Neural cell (in vitro differentiated cells): ENCODE data around the gene HSD17B2. TPM values are rescaled to one million over a fixed set of nuclear protein-coding genes. Genes with fewer than 3 reads are reported as not detected.

ENCODE experiments used
- H2AFZ ChIP-seq: fragments of 200-600, 300-800 bp; sonication (generic), shearing (Covaris generic); 2 replicates; pipeline ENCODE4 v1.6.0; 2014; ENCODE audit warnings: low read depth, mild to moderate bottlenecking, antibody characterized with exemption, low read length, moderate library complexity
- H3F3A ChIP-seq: fragments of 200-600 bp; shearing (Covaris generic); 2 replicates; pipeline ENCODE4 v1.6.1; 2016; ENCODE audit warnings: mild to moderate bottlenecking, moderate library complexity, mixed read lengths, antibody characterized with exemption, low read length; ENCODE audit not compliant: insufficient read depth, poor library complexity, severe bottlenecking
- H3K27ac ChIP-seq: fragments of 200-600, 300-800 bp; sonication (generic), shearing (Covaris generic); 2 replicates; pipeline ENCODE4 v1.5.1; 2014; ENCODE audit warnings: mild to moderate bottlenecking, low read length, moderate library complexity
- H3K27me3 ChIP-seq: fragments of 300-800, 200-600 bp; sonication (generic), shearing (Covaris generic); 2 replicates; pipeline ENCODE4 v1.6.0; 2014; ENCODE audit warnings: mild to moderate bottlenecking, low read depth, low read length, moderate library complexity; ENCODE audit not compliant: insufficient read depth
- H3K36me3 ChIP-seq: fragments of 300-800, 200-600 bp; sonication (generic), shearing (Covaris generic); 2 replicates; pipeline ENCODE4 v1.5.1; 2014; ENCODE audit warnings: mild to moderate bottlenecking, antibody characterized with exemption, low read length, moderate library complexity; ENCODE audit not compliant: insufficient read depth
- H3K4me2 ChIP-seq: fragments of 300-800, 200-600 bp; sonication (generic), shearing (Covaris generic); 2 replicates; pipeline ENCODE4 v1.6.0; 2014; ENCODE audit warnings: mild to moderate bottlenecking, low read length
- H3K4me3 ChIP-seq: fragments of 300-800, 200-600 bp; sonication (generic), shearing (Covaris generic); 2 replicates; pipeline ENCODE4 v1.5.1; 2014; ENCODE audit warnings: mild to moderate bottlenecking, low read length, moderate library complexity
- H3K79me2 ChIP-seq: fragments of 200-600 bp; shearing (Covaris generic); replicated peaks from 2 replicates; pipeline ENCODE4 v1.6.0; 2014; ENCODE audit warnings: mild to moderate bottlenecking, low read length, moderate library complexity; ENCODE audit not compliant: insufficient read depth
- H3K9ac ChIP-seq: fragments of 300-800, 200-600 bp; sonication (generic), shearing (Covaris generic); 2 replicates; pipeline ENCODE4 v1.6.1; 2016; ENCODE audit warnings: mild to moderate bottlenecking, low read length, mixed read lengths
- H3K9me2 ChIP-seq: fragments of 200-600 bp; shearing (Covaris generic); 2 replicates; pipeline ENCODE4 v1.6.1; 2016; ENCODE audit warnings: mild to moderate bottlenecking, low read length, mixed read lengths; ENCODE audit not compliant: insufficient read depth
- H3K9me3 ChIP-seq: fragments of 200-600, 300-800 bp; sonication (generic), shearing (Covaris generic); 2 replicates; pipeline ENCODE4 v1.6.1; 2016; ENCODE audit warnings: mild to moderate bottlenecking, mixed run types, low read length, moderate library complexity, mixed read lengths
- H4K20me1 ChIP-seq: fragments of 200-600 bp; shearing (Covaris generic); 2 replicates; pipeline ENCODE4 v1.6.1; 2016; ENCODE audit warnings: mild to moderate bottlenecking, mixed run types; ENCODE audit not compliant: insufficient read depth
- CTCF ChIP-seq: fragments of 450-650 bp; IDR thresholded peaks from 2 replicates; pipeline ENCODE4 v1.5.1; 2014; ENCODE audit warnings: antibody characterized with exemption, mild to moderate bottlenecking, moderate library complexity; ENCODE audit not compliant: poor library complexity, severe bottlenecking
- EP300 ChIP-seq: fragments of 450-650 bp; conservative IDR thresholded peaks from 2 replicates; pipeline ENCODE4 v1.6.1; 2014; ENCODE audit warnings: antibody characterized with exemption, mild to moderate bottlenecking, moderate library complexity; ENCODE audit not compliant: poor library complexity, severe bottlenecking
- EZH2 ChIP-seq: fragments of 200-600, 300-800 bp; shearing (Covaris generic), sonication (generic); IDR thresholded peaks from 2 replicates; pipeline ENCODE4 v1.6.1; 2014; ENCODE audit warnings: antibody characterized with exemption, low read length, borderline replicate concordance, mild to moderate bottlenecking; ENCODE audit not compliant: insufficient read depth, poor library complexity, severe bottlenecking
- MXI1 ChIP-seq: fragments of 450-650 bp; conservative IDR thresholded peaks from 2 replicates; pipeline ENCODE4 v1.6.1; 2014; ENCODE audit warnings: antibody characterized with exemption, mild to moderate bottlenecking; ENCODE audit not compliant: poor library complexity, severe bottlenecking
- POLR2AphosphoS5 ChIP-seq: IDR thresholded peaks from 2 replicates; pipeline ENCODE4 v1.6.1; 2012
- RAD21 ChIP-seq: fragments of 450-650 bp; conservative IDR thresholded peaks from 2 replicates; pipeline ENCODE4 v1.6.1; 2014; ENCODE audit warnings: antibody characterized with exemption, mild to moderate bottlenecking, moderate library complexity
- REST ChIP-seq: IDR thresholded peaks from 2 replicates; pipeline ENCODE4 v1.6.1; 2012; ENCODE audit warnings: borderline replicate concordance
- SMC3 ChIP-seq: fragments of 450-650 bp; conservative IDR thresholded peaks from 2 replicates; pipeline ENCODE4 v1.6.1; 2014; ENCODE audit warnings: antibody characterized with exemption, mild to moderate bottlenecking, moderate library complexity; ENCODE audit not compliant: poor library complexity
- TAF1 ChIP-seq: IDR thresholded peaks from 2 replicates; pipeline ENCODE4 v1.6.1; 2012; ENCODE audit warnings: low read depth
- polyA plus RNA-seq: library from polyadenylated mRNA; depleted of rRNA; stranded (reverse); fragments of >200 nt; gene quantifications from 2 replicates; pipeline ENCODE4 v1.2.3, GENCODE V29; 2014

The HSD17B2 gene
- polyA plus RNA-seq, 1 donor from 2014 or later: not detected

GRCh38 chr16:82118749-82119148, 83.7 kb downstream of the HSD17B2 start:
- Histone ChIP-seq H3K9me3 (no peaks in the 10 kb centered on the region), H3K9me2 (no peaks in the 10 kb centered on the region), H3K4me3 (no peak overlapping the region), H3K27ac (no peak overlapping the region), H3K27me3 (no peaks in the 10 kb centered on the region), H3K36me3 (no peaks in the 10 kb centered on the region), H3K4me2 (no peak overlapping the region), H3K79me2 (no peaks in the 10 kb centered on the region), H4K20me1 (no peaks in the 10 kb centered on the region), H3F3A (no peaks in the 10 kb centered on the region), H3K9ac (no peak overlapping the region), H2AFZ (no peak overlapping the region)
- TF ChIP-seq RAD21 (no peak), SMC3 (no peak), REST (no peak), TAF1 (no peak), CTCF (no peak), EZH2 (no peak), POLR2AphosphoS5 (no peak), EP300 (no peak)

GRCh38 chr16:82119405-82119804, 84.4 kb downstream of the HSD17B2 start:
- Histone ChIP-seq H3K36me3 (no peaks in the 10 kb centered on the region), H3F3A (no peaks in the 10 kb centered on the region), H3K27ac (no peak overlapping the region), H3K4me2 (no peak overlapping the region), H4K20me1 (no peaks in the 10 kb centered on the region), H2AFZ (no peak overlapping the region), H3K79me2 (no peaks in the 10 kb centered on the region), H3K4me3 (no peak overlapping the region), H3K9me2 (no peaks in the 10 kb centered on the region), H3K9me3 (no peaks in the 10 kb centered on the region), H3K27me3 (no peaks in the 10 kb centered on the region), H3K9ac (no peak overlapping the region)
- no peak for TF ChIP-seq SMC3
- TF ChIP-seq CTCF: no peak
- no peak for TF ChIP-seq TAF1
- no peak for TF ChIP-seq REST
- TF ChIP-seq EZH2: no peak
- TF ChIP-seq EP300: no peak
- no peak for TF ChIP-seq POLR2AphosphoS5
- TF ChIP-seq RAD21: no peak
- TF ChIP-seq MXI1: no peak
